Measurements from ENCODE around the gene GALNT12. TPM values are rescaled to one million over a fixed set of nuclear protein-coding genes. Genes with fewer than 3 reads are reported as not detected.

GALNT12 gene
- total and polyA plus RNA-seq, 2 experiments from 2014 or later: 14.6 to 23.6 TPM

DNA sequence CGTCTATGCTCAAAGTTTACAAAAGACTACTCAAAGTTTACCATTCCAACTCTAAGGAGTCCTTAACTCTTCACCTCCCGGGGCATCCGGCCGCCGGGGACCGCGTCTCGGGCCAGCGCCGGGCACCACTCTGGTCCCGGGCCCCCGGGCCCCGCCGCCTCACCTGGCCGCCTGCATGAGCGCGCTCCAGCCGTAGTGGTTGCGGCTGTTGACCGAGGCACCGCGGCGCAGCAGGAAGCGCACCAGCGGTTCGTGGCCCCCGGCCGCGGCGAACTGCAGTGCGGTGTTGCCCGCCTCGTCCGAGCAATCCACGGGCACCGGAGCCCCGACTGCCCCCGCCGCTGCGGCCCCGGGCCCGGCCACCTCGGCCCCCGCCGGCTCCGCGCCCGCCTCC is 11.5 kb upstream of the GALNT12 start:
- H3K27me3 ChIP-seq (ENCODE audit: insufficient read depth): peaks cover 8% of the 10 kb centered on the region; the same call in 1 of the 2 replicates
- Mint-ChIP-seq H3K4me1 (peaks cover 49% of the 10 kb centered on the region), H3K9me3 (peaks cover 12% of the 10 kb centered on the region; the same call in 2 of the 3 replicates), H3K4me3 (peak overlapping the region; percentile 73), H3K27ac (no peak overlapping the region), H3K36me3 (ENCODE audit: low read depth) (peaks cover 6% of the 10 kb centered on the region; the same call in 2 of the 3 replicates), H3K27me3 (ENCODE audit: insufficient read depth, low read depth, poor library complexity) (peaks cover 7% of the 10 kb centered on the region)
- H3K27ac ChIP-seq (ENCODE audit: low read depth): no peak overlapping the region
- peaks cover 14% of the 10 kb centered on the region for H4K20me1 ChIP-seq (replicated peaks; ENCODE audit: insufficient read depth)
- H3F3A ChIP-seq (replicated peaks; ENCODE audit: low read depth): peaks cover 5% of the 10 kb centered on the region; the same call in 1 of the 2 replicates
- H3K36me3 ChIP-seq (ENCODE audit: insufficient read depth): 0 out of 2 replicates have a peak, but pooled peaks cover 5% of the 10 kb centered on the region
- H3K4me1 ChIP-seq (ENCODE audit: insufficient read depth): peaks cover 37% of the 10 kb centered on the region; the same call in 1 of the 2 replicates
- H3K4me3 ChIP-seq: peak overlapping the region; percentile 71
- ATAC-seq: peak; percentile 25
- DNase-seq (ENCODE audit: low spot score): peak; percentile 60
- peaks cover 5% of the 10 kb centered on the region for H3K9me2 ChIP-seq (ENCODE audit: insufficient read depth)
- no peak overlapping the region; the same call in 1 of the 2 replicates for H2AFZ ChIP-seq
- H3K79me2 ChIP-seq (replicated peaks; ENCODE audit: insufficient read depth): peaks cover 36% of the 10 kb centered on the region
- no peak for TF ChIP-seq ZNF331 (CRISPR knock-in tag; IDR thresholded peaks at IDR 0.05; ENCODE audit: low read depth)
- H3K4me2 ChIP-seq: peak overlapping the region; percentile 90

DNA sequence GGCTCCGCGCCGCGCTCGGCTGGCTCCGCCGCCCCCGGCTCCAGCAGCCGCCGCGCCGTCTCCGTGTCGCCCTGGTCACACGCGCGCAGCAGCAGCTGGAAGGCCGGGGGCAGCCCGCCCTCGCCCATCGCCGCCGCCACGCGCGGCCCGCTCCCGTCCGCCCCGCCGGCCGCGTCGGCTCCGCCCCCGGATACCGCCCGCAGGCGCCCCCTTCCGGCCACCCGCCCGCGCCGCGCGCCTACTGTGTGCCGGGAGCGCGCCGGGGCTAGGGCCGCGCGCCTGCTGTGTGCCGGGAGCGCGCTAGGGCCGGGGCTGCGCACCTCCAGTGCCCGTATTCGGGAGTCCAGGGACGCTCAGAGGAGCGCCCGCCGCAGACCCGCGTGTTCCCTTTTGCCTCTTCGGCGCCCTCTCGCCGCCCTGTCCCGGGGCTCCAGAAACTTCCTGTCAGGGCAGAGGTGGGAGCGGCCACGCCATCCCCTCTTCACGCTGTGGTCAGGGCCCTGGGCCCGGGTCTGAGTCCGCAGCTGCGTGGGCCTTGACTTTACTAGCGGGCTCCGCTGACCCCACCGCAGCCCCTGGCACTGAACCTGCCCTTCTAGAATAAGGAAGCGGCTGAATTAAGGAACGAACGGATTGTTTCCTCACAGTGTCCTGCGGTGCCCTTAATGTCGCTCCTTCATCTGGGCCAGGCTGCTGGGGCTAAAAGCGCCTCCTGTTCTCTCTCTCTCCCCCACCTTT is 10.9 kb upstream of the GALNT12 start, which contains the start of gene ANKS6:
Gene ANKS6, minus strand, starts transcription at position 192 of the 738 bp plus-strand sequence. Its CDS starts 64 bp downstream, at position 128.
- Histone ChIP-seq H3K4me3 (peak within 1 kb of the TSS; percentile 78), H3K27ac (ENCODE audit: low read depth) (no peak within 1 kb of the TSS), H2AFZ (peak within 1 kb of the TSS; percentile 95), H3K4me1 (ENCODE audit: insufficient read depth) (peaks cover 37% of the 10 kb centered on the region; the same call in 1 of the 2 replicates), H3F3A (replicated peaks; ENCODE audit: low read depth) (peaks cover 4% of the 10 kb centered on the region; the same call in 1 of the 2 replicates), H3K4me2 (peak within 1 kb of the TSS; percentile 94), H3K27me3 (ENCODE audit: insufficient read depth) (peaks cover 8% of the 10 kb centered on the region; the same call in 1 of the 2 replicates), H4K20me1 (replicated peaks; ENCODE audit: insufficient read depth) (peaks cover 14% of the 10 kb centered on the region), H3K36me3 (ENCODE audit: insufficient read depth) (0 out of 2 replicates have a peak, but pooled peaks cover 5% of the 10 kb centered on the region), H3K79me2 (replicated peaks; ENCODE audit: insufficient read depth) (peaks cover 36% of the 10 kb centered on the region), H3K9me2 (ENCODE audit: insufficient read depth) (peaks cover 5% of the 10 kb centered on the region)
- peak within 1 kb of the TSS; percentile 79 for H3K4me3 Mint-ChIP-seq
- ATAC-seq (peak; percentile 86), DNase-seq (ENCODE audit: low spot score) (peak; percentile 90)
- H3K4me1 Mint-ChIP-seq: peaks cover 44% of the 10 kb centered on the region
- H3K27ac Mint-ChIP-seq: no peak within 1 kb of the TSS
- TF ChIP-seq ZNF462 (CRISPR knock-in tag; IDR thresholded peaks at IDR 0.05) (no peak), CREB1 (CRISPR knock-in tag; IDR thresholded peaks at IDR 0.05; ENCODE audit: low read depth) (no peak), POLR2AphosphoS5 (IDR thresholded peaks at IDR 0.05; ENCODE audit: low read depth) (peak; percentile 55; the same call in 1 of the 2 replicates), JUNB (IDR thresholded peaks at IDR 0.05; ENCODE audit: unreplicated experiment) (no peak)
- TF ChIP-seq, protein P1, sequence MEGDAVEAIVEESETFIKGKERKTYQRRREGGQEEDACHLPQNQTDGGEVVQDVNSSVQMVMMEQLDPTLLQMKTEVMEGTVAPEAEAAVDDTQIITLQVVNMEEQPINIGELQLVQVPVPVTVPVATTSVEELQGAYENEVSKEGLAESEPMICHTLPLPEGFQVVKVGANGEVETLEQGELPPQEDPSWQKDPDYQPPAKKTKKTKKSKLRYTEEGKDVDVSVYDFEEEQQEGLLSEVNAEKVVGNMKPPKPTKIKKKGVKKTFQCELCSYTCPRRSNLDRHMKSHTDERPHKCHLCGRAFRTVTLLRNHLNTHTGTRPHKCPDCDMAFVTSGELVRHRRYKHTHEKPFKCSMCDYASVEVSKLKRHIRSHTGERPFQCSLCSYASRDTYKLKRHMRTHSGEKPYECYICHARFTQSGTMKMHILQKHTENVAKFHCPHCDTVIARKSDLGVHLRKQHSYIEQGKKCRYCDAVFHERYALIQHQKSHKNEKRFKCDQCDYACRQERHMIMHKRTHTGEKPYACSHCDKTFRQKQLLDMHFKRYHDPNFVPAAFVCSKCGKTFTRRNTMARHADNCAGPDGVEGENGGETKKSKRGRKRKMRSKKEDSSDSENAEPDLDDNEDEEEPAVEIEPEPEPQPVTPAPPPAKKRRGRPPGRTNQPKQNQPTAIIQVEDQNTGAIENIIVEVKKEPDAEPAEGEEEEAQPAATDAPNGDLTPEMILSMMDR (conservative IDR thresholded peaks at IDR 0.05; ENCODE audit: low read depth in 2 of 2): peak in 1 of 2 experiments; percentile 66; a peak in 2 of 4 replicates
- H3K27me3 Mint-ChIP-seq (ENCODE audit: insufficient read depth, low read depth, poor library complexity): peaks cover 7% of the 10 kb centered on the region
- peaks cover 5% of the 10 kb centered on the region; the same call in 2 of the 3 replicates for H3K36me3 Mint-ChIP-seq (ENCODE audit: low read depth)
- H3K9me3 Mint-ChIP-seq: peaks cover 12% of the 10 kb centered on the region; the same call in 2 of the 3 replicates
